NCI-H2081 treated with DMSO at 0.1 percent for 48 hours (cell line): ENCODE measurements around the gene LACTBL1.

Source experiments
- DNase-seq: peaks from one replicate; lab custom pipeline; 2025; lab: John Stamatoyannopoulos, UW

Gene LACTBL1

GRCh38 chr1:22913421-22914141 is 59.1 kb downstream of the LACTBL1 start:
- no peak for DNase-seq

- no peak for DNase-seq
These were observed 60.4 kb downstream of the LACTBL1 start for GRCh38 chr1:22912311-22912710.

GRCh38 chr1:22910986-22911651 is 61.5 kb downstream of the LACTBL1 start:
- DNase-seq, result no peak

GRCh38 chr1:22910286-22910685 is 62.4 kb downstream of the LACTBL1 start:
- DNase-seq, result no peak

- no peak for DNase-seq
These were observed 63.7 kb downstream of the LACTBL1 start for GRCh38 chr1:22908880-22909426.

- no peak for DNase-seq
These were observed 65.1 kb downstream of the LACTBL1 start for GRCh38 chr1:22907528-22907927.

- DNase-seq, result no peak
These were observed 65.7 kb downstream of the LACTBL1 start for GRCh38 chr1:22906968-22907367.

GRCh38 chr1:22903113-22903512 is 69.6 kb downstream of the LACTBL1 start:
- DNase-seq, result no peak
